Uterus (tissue), 2 donors: Measurements from ENCODE around the gene AGT.
"Not testable (repeated sequence)": the region's sequence is repeated elsewhere in the genome, so short reads cannot be mapped to it uniquely, and the experiment has no call there.

Experiments used
- POLR2A ChIP-seq, 2 donors: fragments of 450-650 bp; IDR thresholded peaks; one replicate each; pipeline ENCODE4 v1.6.1; 2016; ENCODE audit warnings: antibody characterized with exemption in 2 of 2, mild to moderate bottlenecking in 1 of 2, moderate library complexity in 1 of 2
- TF ChIP-seq, protein P1 (sequence below), 4 experiments: fragments of 200-600 bp in 2 of 4; fragments of 450-650 bp in 2 of 4; sonication (generic) in 2 of 4; IDR thresholded peaks; one replicate each; pipeline ENCODE4 v1.5.1; 2016 to 2019; ENCODE audit warnings: antibody characterized with exemption in 4 of 4, mild to moderate bottlenecking in 2 of 4, moderate library complexity in 1 of 4

DNA sequence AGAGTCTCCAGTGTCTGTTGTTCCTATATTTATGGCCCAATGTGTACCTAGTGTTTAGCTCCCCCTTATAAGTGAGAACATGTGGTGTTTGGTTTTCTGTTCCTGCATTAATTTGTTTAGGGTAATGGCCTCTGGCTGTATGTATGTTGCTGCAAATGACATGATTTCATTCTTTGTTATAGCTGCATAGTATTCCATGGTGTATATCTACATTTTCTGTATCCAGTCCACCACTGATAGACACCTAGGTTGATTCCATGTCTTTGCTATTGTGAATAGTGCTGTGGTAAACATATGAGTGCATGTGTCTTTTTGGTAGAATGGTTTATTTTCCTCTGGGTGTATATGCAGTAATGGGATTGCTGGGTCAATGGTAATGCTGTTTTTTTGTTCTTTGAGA, 15.0 kb downstream of the AGT start:
- TF ChIP-seq, protein P1, sequence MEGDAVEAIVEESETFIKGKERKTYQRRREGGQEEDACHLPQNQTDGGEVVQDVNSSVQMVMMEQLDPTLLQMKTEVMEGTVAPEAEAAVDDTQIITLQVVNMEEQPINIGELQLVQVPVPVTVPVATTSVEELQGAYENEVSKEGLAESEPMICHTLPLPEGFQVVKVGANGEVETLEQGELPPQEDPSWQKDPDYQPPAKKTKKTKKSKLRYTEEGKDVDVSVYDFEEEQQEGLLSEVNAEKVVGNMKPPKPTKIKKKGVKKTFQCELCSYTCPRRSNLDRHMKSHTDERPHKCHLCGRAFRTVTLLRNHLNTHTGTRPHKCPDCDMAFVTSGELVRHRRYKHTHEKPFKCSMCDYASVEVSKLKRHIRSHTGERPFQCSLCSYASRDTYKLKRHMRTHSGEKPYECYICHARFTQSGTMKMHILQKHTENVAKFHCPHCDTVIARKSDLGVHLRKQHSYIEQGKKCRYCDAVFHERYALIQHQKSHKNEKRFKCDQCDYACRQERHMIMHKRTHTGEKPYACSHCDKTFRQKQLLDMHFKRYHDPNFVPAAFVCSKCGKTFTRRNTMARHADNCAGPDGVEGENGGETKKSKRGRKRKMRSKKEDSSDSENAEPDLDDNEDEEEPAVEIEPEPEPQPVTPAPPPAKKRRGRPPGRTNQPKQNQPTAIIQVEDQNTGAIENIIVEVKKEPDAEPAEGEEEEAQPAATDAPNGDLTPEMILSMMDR (IDR thresholded peaks at IDR 0.05), result not testable (repeated sequence)
- TF ChIP-seq POLR2A (IDR thresholded peaks at IDR 0.05), result not testable (repeated sequence)
